GM12891 (cell line): ENCODE measurements around the gene ATG10.

ENCODE experiments used
- POLR2AphosphoS5 ChIP-seq: IDR thresholded peaks from 2 replicates; pipeline ENCODE4 v1.6.1; 2011; ENCODE audit warnings: low read depth, low read length, control low read depth
- TAF1 ChIP-seq: IDR thresholded peaks from 2 replicates; pipeline ENCODE4 v1.6.1; 2011; ENCODE audit warnings: low read depth, low read length, control low read depth

- no peak for TF ChIP-seq POLR2AphosphoS5
- TF ChIP-seq TAF1, result no peak
Measured at GRCh38 chr5:82255844-82256243, 284.0 kb downstream of the ATG10 start.
